Measurements from ENCODE around the gene SEPHS1.

- TF ChIP-seq GATA2 (IDR thresholded peaks at IDR 0.05; ENCODE audit: low read depth, low read length) (no peak), GATA3 (IDR thresholded peaks at IDR 0.05; ENCODE audit: low read depth, low read length) (no peak)
These were observed 42.0 kb downstream of the SEPHS1 start for GRCh38 chr10:13306103-13306502.

Measured in SH-SY5Y (cell line).